ENCODE data around the gene EWSR1. TPM values are rescaled to one million over a fixed set of nuclear protein-coding genes. Genes with fewer than 3 reads are reported as not detected.

The EWSR1 gene
- total RNA-seq, result 115 and 127 TPM in 2 replicates

GRCh38 chr22:29267858-29268510, at the start of gene EWSR1, which contains the start of gene RHBDD3:
Gene EWSR1, plus strand, starts transcription at chr22:29268268. Its CDS starts 69 bp downstream, at chr22:29268337.
Gene RHBDD3, minus strand, starts transcription at chr22:29267981. Its CDS starts 2,355 bp downstream, at chr22:29265626.

GRCh38 chr22:29306175-29306834, 38.2 kb downstream of the EWSR1 start, which contains the start of gene GAS2L1:
Gene GAS2L1, plus strand, starts transcription at chr22:29306650. Its CDS starts 1,456 bp downstream, at chr22:29308106.

GRCh38 chr22:29315286-29316140, 47.4 kb downstream of the EWSR1 start, which contains the start of gene RASL10A:
Gene RASL10A, minus strand, starts transcription at chr22:29315697. Its CDS starts 451 bp downstream, at chr22:29315246.

Other genes starting within 250 kb of the EWSR1 start
- gene C22orf31, start 206.4 kb upstream of the EWSR1 start, total RNA-seq, result not detected in 2 replicates
- 6.9 and 9.4 TPM in 2 replicates for gene KREMEN1, start 195.2 kb upstream of the EWSR1 start, total RNA-seq
- 0.32 and 1.3 TPM in 2 replicates for gene EMID1, start 62.4 kb upstream of the EWSR1 start, total RNA-seq
- gene RHBDD3, start 287 bp upstream of the EWSR1 start, total RNA-seq, result 37.4 and 37.5 TPM in 2 replicates
- 26.2 and 30.3 TPM in 2 replicates for gene GAS2L1, start 38.4 kb downstream of the EWSR1 start, total RNA-seq
- not detected in 2 replicates for gene RASL10A, start 47.4 kb downstream of the EWSR1 start, total RNA-seq
- 42.8 and 57.8 TPM in 2 replicates for gene AP1B1, start 120.3 kb downstream of the EWSR1 start, total RNA-seq
- gene RFPL1, start 170.3 kb downstream of the EWSR1 start, total RNA-seq, result not detected in 2 replicates
- gene NEFH, start 211.9 kb downstream of the EWSR1 start, total RNA-seq, result 0.81 and 2.3 TPM in 2 replicates